Measurements from ENCODE around the gene CRELD2. TPM values are rescaled to one million over a fixed set of nuclear protein-coding genes. Genes with fewer than 3 reads are reported as not detected.

CRELD2 gene
- total and polyA plus RNA-seq, 2 experiments from 2014 or later, result 35.7 to 47.7 TPM

DNA sequence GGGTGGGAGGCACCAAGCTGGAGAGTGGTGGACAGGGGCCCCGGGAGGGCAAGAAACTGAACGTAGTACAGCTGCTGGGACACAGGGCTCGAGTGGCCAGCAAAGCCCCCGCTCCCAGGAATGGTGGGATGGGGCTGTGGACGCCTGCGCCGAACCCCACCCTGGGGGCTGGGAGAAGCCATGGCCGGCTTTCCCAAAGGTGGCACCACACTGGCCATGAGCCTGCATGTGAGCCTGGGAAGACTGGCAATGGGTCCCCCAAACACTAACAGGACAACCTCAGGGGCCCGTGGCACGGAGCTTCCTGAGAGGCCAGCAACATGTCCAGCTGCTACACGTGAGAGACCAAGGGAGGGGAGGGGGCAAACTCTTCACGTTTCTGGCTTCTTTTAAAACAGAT, 4.2 kb upstream of the CRELD2 start (continued):
- TF ChIP-seq, protein P1, sequence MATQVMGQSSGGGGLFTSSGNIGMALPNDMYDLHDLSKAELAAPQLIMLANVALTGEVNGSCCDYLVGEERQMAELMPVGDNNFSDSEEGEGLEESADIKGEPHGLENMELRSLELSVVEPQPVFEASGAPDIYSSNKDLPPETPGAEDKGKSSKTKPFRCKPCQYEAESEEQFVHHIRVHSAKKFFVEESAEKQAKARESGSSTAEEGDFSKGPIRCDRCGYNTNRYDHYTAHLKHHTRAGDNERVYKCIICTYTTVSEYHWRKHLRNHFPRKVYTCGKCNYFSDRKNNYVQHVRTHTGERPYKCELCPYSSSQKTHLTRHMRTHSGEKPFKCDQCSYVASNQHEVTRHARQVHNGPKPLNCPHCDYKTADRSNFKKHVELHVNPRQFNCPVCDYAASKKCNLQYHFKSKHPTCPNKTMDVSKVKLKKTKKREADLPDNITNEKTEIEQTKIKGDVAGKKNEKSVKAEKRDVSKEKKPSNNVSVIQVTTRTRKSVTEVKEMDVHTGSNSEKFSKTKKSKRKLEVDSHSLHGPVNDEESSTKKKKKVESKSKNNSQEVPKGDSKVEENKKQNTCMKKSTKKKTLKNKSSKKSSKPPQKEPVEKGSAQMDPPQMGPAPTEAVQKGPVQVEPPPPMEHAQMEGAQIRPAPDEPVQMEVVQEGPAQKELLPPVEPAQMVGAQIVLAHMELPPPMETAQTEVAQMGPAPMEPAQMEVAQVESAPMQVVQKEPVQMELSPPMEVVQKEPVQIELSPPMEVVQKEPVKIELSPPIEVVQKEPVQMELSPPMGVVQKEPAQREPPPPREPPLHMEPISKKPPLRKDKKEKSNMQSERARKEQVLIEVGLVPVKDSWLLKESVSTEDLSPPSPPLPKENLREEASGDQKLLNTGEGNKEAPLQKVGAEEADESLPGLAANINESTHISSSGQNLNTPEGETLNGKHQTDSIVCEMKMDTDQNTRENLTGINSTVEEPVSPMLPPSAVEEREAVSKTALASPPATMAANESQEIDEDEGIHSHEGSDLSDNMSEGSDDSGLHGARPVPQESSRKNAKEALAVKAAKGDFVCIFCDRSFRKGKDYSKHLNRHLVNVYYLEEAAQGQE (IDR thresholded peaks at IDR 0.05; ENCODE audit: unreplicated experiment), result no peak
- no peak for TF ChIP-seq STAT1 (IDR thresholded peaks at IDR 0.05; ENCODE audit: unreplicated experiment)
- no peak for TF ChIP-seq ZNF114 (CRISPR knock-in tag; IDR thresholded peaks at IDR 0.05)
- no peak for TF ChIP-seq EZH2 (IDR thresholded peaks at IDR 0.05; ENCODE audit: low read depth, unreplicated experiment)

DNA sequence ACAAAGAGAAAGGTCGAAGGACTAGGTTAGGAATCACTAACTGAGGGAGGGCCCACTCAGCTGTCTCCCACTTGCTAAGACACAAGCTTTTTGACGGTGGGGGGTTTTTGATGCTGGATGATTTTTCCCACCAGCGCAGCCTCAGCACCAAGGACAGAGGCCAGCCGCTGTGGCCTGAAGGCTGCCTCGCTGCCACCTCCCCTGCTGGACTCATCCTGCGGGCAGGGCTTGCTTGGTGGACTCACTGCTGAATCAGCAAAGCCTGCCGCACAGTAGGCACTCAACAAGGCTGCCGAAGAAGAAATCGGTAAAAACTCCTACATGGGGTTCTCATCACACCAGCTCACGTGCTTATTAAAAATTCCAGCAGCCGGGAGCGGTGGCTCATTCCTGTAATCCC, 2.8 kb upstream of the CRELD2 start:
- Histone ChIP-seq H4K20me1 (replicated peaks; ENCODE audit: insufficient read depth) (no peaks in the 10 kb centered on the region; the same call in 1 of the 2 replicates), H3F3A (replicated peaks; ENCODE audit: low read depth) (peaks cover 6% of the 10 kb centered on the region; the same call in 1 of the 2 replicates), H3K4me2 (no peak overlapping the region), H3K27me3 (ENCODE audit: insufficient read depth) (no peaks in the 10 kb centered on the region), H3K9me2 (ENCODE audit: insufficient read depth) (no peaks in the 10 kb centered on the region), H3K4me3 (no peak overlapping the region), H2AFZ (no peak overlapping the region), H3K36me3 (ENCODE audit: insufficient read depth) (no peaks in the 10 kb centered on the region), H3K4me1 (ENCODE audit: insufficient read depth) (no peaks in the 10 kb centered on the region; the same call in 1 of the 2 replicates), H3K27ac (ENCODE audit: low read depth) (no peak overlapping the region), H3K79me2 (replicated peaks; ENCODE audit: insufficient read depth) (peaks cover 17% of the 10 kb centered on the region)
- H3K27ac Mint-ChIP-seq, result no peak overlapping the region
- ATAC-seq (no peak), DNase-seq (ENCODE audit: low spot score) (peak; percentile 48)
- no peaks in the 10 kb centered on the region; the same call in 2 of the 3 replicates for H3K4me1 Mint-ChIP-seq
- TF ChIP-seq JUNB (IDR thresholded peaks at IDR 0.05; ENCODE audit: unreplicated experiment), result no peak
- TF ChIP-seq, protein P2, sequence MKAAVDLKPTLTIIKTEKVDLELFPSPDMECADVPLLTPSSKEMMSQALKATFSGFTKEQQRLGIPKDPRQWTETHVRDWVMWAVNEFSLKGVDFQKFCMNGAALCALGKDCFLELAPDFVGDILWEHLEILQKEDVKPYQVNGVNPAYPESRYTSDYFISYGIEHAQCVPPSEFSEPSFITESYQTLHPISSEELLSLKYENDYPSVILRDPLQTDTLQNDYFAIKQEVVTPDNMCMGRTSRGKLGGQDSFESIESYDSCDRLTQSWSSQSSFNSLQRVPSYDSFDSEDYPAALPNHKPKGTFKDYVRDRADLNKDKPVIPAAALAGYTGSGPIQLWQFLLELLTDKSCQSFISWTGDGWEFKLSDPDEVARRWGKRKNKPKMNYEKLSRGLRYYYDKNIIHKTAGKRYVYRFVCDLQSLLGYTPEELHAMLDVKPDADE (IDR thresholded peaks at IDR 0.05), result no peak
- TF ChIP-seq NANOG (IDR thresholded peaks at IDR 0.05; ENCODE audit: borderline replicate concordance), result no peak
- TF ChIP-seq, protein P3, sequence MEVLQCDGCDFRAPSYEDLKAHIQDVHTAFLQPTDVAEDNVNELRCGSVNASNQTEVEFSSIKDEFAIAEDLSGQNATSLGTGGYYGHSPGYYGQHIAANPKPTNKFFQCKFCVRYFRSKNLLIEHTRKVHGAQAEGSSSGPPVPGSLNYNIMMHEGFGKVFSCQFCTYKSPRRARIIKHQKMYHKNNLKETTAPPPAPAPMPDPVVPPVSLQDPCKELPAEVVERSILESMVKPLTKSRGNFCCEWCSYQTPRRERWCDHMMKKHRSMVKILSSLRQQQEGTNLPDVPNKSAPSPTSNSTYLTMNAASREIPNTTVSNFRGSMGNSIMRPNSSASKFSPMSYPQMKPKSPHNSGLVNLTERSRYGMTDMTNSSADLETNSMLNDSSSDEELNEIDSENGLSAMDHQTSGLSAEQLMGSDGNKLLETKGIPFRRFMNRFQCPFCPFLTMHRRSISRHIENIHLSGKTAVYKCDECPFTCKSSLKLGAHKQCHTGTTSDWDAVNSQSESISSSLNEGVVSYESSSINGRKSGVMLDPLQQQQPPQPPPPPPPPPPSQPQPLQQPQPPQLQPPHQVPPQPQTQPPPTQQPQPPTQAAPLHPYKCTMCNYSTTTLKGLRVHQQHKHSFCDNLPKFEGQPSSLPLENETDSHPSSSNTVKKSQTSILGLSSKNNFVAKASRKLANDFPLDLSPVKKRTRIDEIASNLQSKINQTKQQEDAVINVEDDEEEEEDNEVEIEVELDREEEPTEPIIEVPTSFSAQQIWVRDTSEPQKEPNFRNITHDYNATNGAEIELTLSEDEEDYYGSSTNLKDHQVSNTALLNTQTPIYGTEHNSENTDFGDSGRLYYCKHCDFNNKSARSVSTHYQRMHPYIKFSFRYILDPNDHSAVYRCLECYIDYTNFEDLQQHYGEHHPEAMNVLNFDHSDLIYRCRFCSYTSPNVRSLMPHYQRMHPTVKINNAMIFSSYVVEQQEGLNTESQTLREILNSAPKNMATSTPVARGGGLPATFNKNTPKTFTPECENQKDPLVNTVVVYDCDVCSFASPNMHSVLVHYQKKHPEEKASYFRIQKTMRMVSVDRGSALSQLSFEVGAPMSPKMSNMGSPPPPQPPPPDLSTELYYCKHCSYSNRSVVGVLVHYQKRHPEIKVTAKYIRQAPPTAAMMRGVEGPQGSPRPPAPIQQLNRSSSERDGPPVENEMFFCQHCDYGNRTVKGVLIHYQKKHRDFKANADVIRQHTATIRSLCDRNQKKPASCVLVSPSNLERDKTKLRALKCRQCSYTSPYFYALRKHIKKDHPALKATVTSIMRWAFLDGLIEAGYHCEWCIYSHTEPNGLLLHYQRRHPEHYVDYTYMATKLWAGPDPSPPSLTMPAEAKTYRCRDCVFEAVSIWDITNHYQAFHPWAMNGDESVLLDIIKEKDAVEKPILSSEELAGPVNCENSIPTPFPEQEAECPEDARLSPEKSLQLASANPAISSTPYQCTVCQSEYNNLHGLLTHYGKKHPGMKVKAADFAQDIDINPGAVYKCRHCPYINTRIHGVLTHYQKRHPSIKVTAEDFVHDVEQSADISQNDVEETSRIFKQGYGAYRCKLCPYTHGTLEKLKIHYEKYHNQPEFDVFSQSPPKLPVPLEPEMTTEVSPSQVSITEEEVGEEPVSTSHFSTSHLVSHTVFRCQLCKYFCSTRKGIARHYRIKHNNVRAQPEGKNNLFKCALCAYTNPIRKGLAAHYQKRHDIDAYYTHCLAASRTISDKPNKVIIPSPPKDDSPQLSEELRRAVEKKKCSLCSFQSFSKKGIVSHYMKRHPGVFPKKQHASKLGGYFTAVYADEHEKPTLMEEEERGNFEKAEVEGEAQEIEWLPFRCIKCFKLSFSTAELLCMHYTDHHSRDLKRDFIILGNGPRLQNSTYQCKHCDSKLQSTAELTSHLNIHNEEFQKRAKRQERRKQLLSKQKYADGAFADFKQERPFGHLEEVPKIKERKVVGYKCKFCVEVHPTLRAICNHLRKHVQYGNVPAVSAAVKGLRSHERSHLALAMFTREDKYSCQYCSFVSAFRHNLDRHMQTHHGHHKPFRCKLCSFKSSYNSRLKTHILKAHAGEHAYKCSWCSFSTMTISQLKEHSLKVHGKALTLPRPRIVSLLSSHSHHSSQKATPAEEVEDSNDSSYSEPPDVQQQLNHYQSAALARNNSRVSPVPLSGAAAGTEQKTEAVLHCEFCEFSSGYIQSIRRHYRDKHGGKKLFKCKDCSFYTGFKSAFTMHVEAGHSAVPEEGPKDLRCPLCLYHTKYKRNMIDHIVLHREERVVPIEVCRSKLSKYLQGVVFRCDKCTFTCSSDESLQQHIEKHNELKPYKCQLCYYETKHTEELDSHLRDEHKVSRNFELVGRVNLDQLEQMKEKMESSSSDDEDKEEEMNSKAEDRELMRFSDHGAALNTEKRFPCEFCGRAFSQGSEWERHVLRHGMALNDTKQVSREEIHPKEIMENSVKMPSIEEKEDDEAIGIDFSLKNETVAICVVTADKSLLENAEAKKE (CRISPR knock-in tag; IDR thresholded peaks at IDR 0.05), result no peak
- no peak for TF ChIP-seq ZNF114 (CRISPR knock-in tag; IDR thresholded peaks at IDR 0.05)
- TF ChIP-seq, protein P1 (IDR thresholded peaks at IDR 0.05; ENCODE audit: unreplicated experiment), result peak; percentile 79
- no peak overlapping the region for H3K4me3 Mint-ChIP-seq
- peaks cover 11% of the 10 kb centered on the region for H3K27me3 Mint-ChIP-seq (ENCODE audit: insufficient read depth, low read depth, poor library complexity)
- H3K9me3 Mint-ChIP-seq, result no peaks in the 10 kb centered on the region
- no peaks in the 10 kb centered on the region; the same call in 2 of the 3 replicates for H3K36me3 Mint-ChIP-seq (ENCODE audit: low read depth)

Measured in GM23338 (cell line).